PFSK-1 (cell line): ENCODE data around the gene NR1H4.

Source experiments
- FOXP2 ChIP-seq: optimal IDR thresholded peaks from 2 replicates; pipeline ENCODE3; 2011; ENCODE audit warnings: borderline replicate concordance, control low read depth, inconsistent platforms; ENCODE audit not compliant: insufficient read depth; ENCODE audit errors: extremely low read length, extremely low read depth
- POLR2AphosphoS5 ChIP-seq: IDR thresholded peaks from 2 replicates; pipeline ENCODE4 v1.6.1; 2012; ENCODE audit warnings: low read depth, mild to moderate bottlenecking, control low read depth, low read length, moderate library complexity
- REST ChIP-seq, 2 experiments: IDR thresholded peaks; 2 replicates each; pipeline versions ENCODE4 v1.6.1 to v1.8.0; 2011 to 2012; ENCODE audit warnings: low read depth in 2 of 2, low read length in 2 of 2, control low read depth in 1 of 2, inconsistent platforms in 1 of 2, mild to moderate bottlenecking in 1 of 2, moderate library complexity in 1 of 2; ENCODE audit not compliant: insufficient read depth in 1 of 2
- SIN3A ChIP-seq: IDR thresholded peaks from 2 replicates; pipeline ENCODE4 v1.6.1; 2012; ENCODE audit warnings: mild to moderate bottlenecking, low read length, moderate library complexity, borderline replicate concordance; ENCODE audit not compliant: insufficient read depth
- TAF1 ChIP-seq: IDR thresholded peaks from 2 replicates; pipeline ENCODE4 v1.6.1; 2012; ENCODE audit warnings: low read length, control low read depth, borderline replicate concordance; ENCODE audit not compliant: insufficient read depth

NR1H4 gene

GRCh38 chr12:100545092-100545491 is 71.4 kb downstream of the NR1H4 start:
- TF ChIP-seq POLR2AphosphoS5 (no peak), SIN3A (no peak), FOXP2 (no peak), TAF1 (no peak), REST (IDR thresholded peaks at IDR 0.05; ENCODE audit: insufficient read depth in 1 of 2, low read depth in 2 of 2, low read length in 2 of 2) (no peak)

GRCh38 chr12:100553936-100554335 is 80.3 kb downstream of the NR1H4 start:
- TF ChIP-seq FOXP2 (no peak), POLR2AphosphoS5 (no peak), SIN3A (no peak)

- TF ChIP-seq TAF1 (no peak), POLR2AphosphoS5 (no peak), FOXP2 (no peak), SIN3A (no peak), REST (IDR thresholded peaks at IDR 0.05; ENCODE audit: insufficient read depth in 1 of 2, low read depth in 2 of 2, low read length in 2 of 2) (no peak)
Observed at GRCh38 chr12:100554608-100555077, 81.0 kb downstream of the NR1H4 start.

GRCh38 chr12:100555722-100556121 is 82.1 kb downstream of the NR1H4 start:
- TF ChIP-seq TAF1 (no peak), FOXP2 (no peak), REST (IDR thresholded peaks at IDR 0.05; ENCODE audit: insufficient read depth in 1 of 2, low read depth in 2 of 2, low read length in 2 of 2) (no peak), SIN3A (no peak)

- TF ChIP-seq SIN3A = no peak
- TF ChIP-seq REST (IDR thresholded peaks at IDR 0.05; ENCODE audit: insufficient read depth in 1 of 2, low read depth in 2 of 2, low read length in 2 of 2) = no peak
- no peak for TF ChIP-seq TAF1
- TF ChIP-seq FOXP2 = no peak
- no peak for TF ChIP-seq POLR2AphosphoS5
Observed at GRCh38 chr12:100557357-100557756, 83.7 kb downstream of the NR1H4 start.

GRCh38 chr12:100564090-100564489 is 90.4 kb downstream of the NR1H4 start:
- TF ChIP-seq SIN3A = peak; percentile 71; the same call in 1 of the 2 replicates
- TF ChIP-seq TAF1 = no peak
